ENCODE measurements around the gene TTC7B. TPM values are rescaled to one million over a fixed set of nuclear protein-coding genes. Genes with fewer than 3 reads are reported as not detected.

The TTC7B gene
- total and polyA plus RNA-seq, 10 of the 15 experiments (the other 5 are each of a cell fraction or from before 2014, with no cell fraction given): under 0.01 to 1.1 (median 0.26) TPM; not detected in 2

DNA sequence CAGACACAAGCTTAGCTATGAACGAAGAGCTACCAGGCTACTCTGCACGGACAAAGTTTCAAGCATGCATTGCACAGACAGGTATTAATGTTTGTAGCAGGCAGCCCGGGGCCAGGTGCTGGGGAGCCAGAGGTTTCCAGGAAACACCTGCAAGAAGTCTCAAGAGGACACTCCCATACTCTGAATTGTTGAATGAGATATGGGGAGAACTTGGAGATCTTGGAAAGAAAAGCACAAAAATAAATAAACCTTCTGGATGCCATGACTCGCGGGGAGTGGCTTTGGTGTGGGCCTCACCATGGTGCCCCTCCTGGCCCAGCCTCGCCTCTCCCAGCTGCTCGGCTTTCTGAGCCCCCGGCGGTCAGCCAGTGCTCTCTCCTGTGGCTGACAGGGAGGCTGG lies 186.8 kb downstream of the TTC7B start (continued):
- TF ChIP-seq EZH2 (IDR thresholded peaks at IDR 0.05; ENCODE audit: borderline replicate concordance, control insufficient read depth, low read depth, low read length) (no peak), CREM (IDR thresholded peaks at IDR 0.05; ENCODE audit: low read depth) (no peak), TCF7 (IDR thresholded peaks at IDR 0.05; ENCODE audit: borderline replicate concordance) (no peak), NR2F1 (conservative IDR thresholded peaks at IDR 0.05) (no peak), MEF2B (IDR thresholded peaks at IDR 0.05; ENCODE audit: partially characterized antibody, poor library complexity, severe bottlenecking) (no peak), RBBP5 (conservative IDR thresholded peaks at IDR 0.05) (no peak)
- TF ChIP-seq, protein P1, sequence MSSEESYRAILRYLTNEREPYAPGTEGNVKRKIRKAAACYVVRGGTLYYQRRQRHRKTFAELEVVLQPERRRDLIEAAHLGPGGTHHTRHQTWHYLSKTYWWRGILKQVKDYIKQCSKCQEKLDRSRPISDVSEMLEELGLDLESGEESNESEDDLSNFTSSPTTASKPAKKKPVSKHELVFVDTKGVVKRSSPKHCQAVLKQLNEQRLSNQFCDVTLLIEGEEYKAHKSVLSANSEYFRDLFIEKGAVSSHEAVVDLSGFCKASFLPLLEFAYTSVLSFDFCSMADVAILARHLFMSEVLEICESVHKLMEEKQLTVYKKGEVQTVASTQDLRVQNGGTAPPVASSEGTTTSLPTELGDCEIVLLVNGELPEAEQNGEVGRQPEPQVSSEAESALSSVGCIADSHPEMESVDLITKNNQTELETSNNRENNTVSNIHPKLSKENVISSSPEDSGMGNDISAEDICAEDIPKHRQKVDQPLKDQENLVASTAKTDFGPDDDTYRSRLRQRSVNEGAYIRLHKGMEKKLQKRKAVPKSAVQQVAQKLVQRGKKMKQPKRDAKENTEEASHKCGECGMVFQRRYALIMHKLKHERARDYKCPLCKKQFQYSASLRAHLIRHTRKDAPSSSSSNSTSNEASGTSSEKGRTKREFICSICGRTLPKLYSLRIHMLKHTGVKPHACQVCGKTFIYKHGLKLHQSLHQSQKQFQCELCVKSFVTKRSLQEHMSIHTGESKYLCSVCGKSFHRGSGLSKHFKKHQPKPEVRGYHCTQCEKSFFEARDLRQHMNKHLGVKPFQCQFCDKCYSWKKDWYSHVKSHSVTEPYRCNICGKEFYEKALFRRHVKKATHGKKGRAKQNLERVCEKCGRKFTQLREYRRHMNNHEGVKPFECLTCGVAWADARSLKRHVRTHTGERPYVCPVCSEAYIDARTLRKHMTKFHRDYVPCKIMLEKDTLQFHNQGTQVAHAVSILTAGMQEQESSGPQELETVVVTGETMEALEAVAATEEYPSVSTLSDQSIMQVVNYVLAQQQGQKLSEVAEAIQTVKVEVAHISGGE (CRISPR knock-in tag; IDR thresholded peaks at IDR 0.05): no peak
- TF ChIP-seq, protein P2, sequence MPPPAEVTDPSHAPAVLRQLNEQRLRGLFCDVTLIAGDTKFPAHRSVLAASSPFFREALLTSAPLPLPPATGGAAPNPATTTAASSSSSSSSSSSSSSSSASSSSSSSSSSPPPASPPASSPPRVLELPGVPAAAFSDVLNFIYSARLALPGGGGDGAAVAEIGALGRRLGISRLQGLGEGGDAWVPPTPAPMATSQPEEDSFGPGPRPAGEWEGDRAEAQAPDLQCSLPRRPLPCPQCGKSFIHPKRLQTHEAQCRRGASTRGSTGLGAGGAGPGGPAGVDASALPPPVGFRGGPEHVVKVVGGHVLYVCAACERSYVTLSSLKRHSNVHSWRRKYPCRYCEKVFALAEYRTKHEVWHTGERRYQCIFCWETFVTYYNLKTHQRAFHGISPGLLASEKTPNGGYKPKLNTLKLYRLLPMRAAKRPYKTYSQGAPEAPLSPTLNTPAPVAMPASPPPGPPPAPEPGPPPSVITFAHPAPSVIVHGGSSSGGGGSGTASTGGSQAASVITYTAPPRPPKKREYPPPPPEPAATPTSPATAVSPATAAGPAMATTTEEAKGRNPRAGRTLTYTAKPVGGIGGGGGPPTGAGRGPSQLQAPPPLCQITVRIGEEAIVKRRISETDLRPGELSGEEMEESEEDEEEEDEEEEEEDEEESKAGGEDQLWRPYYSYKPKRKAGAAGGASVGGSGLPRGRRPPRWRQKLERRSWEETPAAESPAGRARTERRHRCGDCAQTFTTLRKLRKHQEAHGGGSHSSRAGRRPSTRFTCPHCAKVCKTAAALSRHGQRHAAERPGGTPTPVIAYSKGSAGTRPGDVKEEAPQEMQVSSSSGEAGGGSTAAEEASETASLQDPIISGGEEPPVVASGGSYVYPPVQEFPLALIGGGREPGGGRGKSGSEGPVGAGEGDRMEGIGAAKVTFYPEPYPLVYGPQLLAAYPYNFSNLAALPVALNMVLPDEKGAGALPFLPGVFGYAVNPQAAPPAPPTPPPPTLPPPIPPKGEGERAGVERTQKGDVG (CRISPR knock-in tag; IDR thresholded peaks at IDR 0.05): no peak
